ENCODE data around the gene KIAA0586. TPM values are rescaled to one million over a fixed set of nuclear protein-coding genes. Genes with fewer than 3 reads are reported as not detected.
"Not testable (repeated sequence)": the region's sequence is repeated elsewhere in the genome, so short reads cannot be mapped to it uniquely, and the experiment has no call there.

Gene KIAA0586
- total RNA-seq, 4 donors from 2014 or later, result 3.6 to 37.5 (median 15.0) TPM

GRCh38 chr14:58414845-58415244, 12.7 kb upstream of the KIAA0586 start:
- intact Hi-C loops (cut with DNase I; ENCODE audit: low total_unique reads), result no loop called here
- no peaks in the 10 kb centered on the region for H3K27me3 ChIP-seq
- TF ChIP-seq POLR2A (IDR thresholded peaks at IDR 0.05) (no peak), CTCF (IDR thresholded peaks at IDR 0.05) (no peak)
- DNase-seq, result no peak
- H3K9me3 ChIP-seq, result no peaks in the 10 kb centered on the region
- H3K36me3 ChIP-seq, result no peaks in the 10 kb centered on the region
- H3K4me1 ChIP-seq, result no peaks in the 10 kb centered on the region
- H3K4me3 ChIP-seq, result no peak overlapping the region
- no peak overlapping the region for H3K27ac ChIP-seq

- no peaks in the 10 kb centered on the region for H3K9me3 ChIP-seq
- H3K36me3 ChIP-seq, result no peaks in the 10 kb centered on the region
- no peaks in the 10 kb centered on the region for H3K4me1 ChIP-seq
- intact Hi-C loops (cut with DNase I; ENCODE audit: low total_unique reads), result no loop called here
- TF ChIP-seq POLR2A (IDR thresholded peaks at IDR 0.05) (no peak), CTCF (IDR thresholded peaks at IDR 0.05) (no peak)
- no peak for DNase-seq
- H3K27me3 ChIP-seq, result no peaks in the 10 kb centered on the region
- no peak overlapping the region for H3K4me3 ChIP-seq
- H3K27ac ChIP-seq, result no peak overlapping the region
These were observed 11.6 kb upstream of the KIAA0586 start for GRCh38 chr14:58415636-58416547.

GRCh38 chr14:58416934-58417333, 10.6 kb upstream of the KIAA0586 start:
- DNase-seq; H3K4me1 ChIP-seq; H3K4me3 ChIP-seq; H3K27ac ChIP-seq; H3K36me3 ChIP-seq; H3K27me3 ChIP-seq; H3K9me3 ChIP-seq; intact Hi-C loops (cut with DNase I; ENCODE audit: low total_unique reads): not testable (repeated sequence)

- no peaks in the 10 kb centered on the region for H3K27me3 ChIP-seq
- H3K4me1 ChIP-seq, result no peaks in the 10 kb centered on the region
- no peaks in the 10 kb centered on the region for H3K36me3 ChIP-seq
- TF ChIP-seq CTCF (IDR thresholded peaks at IDR 0.05) (no peak), POLR2A (IDR thresholded peaks at IDR 0.05) (no peak)
- peak; percentile 43 to 58 for DNase-seq
- no peaks in the 10 kb centered on the region for H3K9me3 ChIP-seq
- intact Hi-C loops (cut with DNase I; ENCODE audit: low total_unique reads), result no loop called here
- H3K27ac ChIP-seq, result peak overlapping the region; percentile 91 to 94
- peak overlapping the region; percentile 78 to 96 for H3K4me3 ChIP-seq
These were observed 744 bp upstream of the KIAA0586 start for GRCh38 chr14:58426670-58427280.

GRCh38 chr14:58428118-58428683, 682 bp downstream of the KIAA0586 start:
- H3K27me3 ChIP-seq, result no peaks in the 10 kb centered on the region
- peak overlapping the region; percentile 78 to 96 for H3K4me3 ChIP-seq
- H3K27ac ChIP-seq, result peak overlapping the region; percentile 91 to 94
- no peaks in the 10 kb centered on the region for H3K36me3 ChIP-seq
- H3K4me1 ChIP-seq, result no peaks in the 10 kb centered on the region
- DNase-seq, result no peak
- TF ChIP-seq POLR2A (IDR thresholded peaks at IDR 0.05) (no peak), CTCF (IDR thresholded peaks at IDR 0.05) (no peak)
- intact Hi-C loops (cut with DNase I; ENCODE audit: low total_unique reads), result no loop called here
- H3K9me3 ChIP-seq, result no peaks in the 10 kb centered on the region
